Stimulated activated memory B cell treated with anti-CD40 and anti-IgM and Interleukin-4, amounts not matched to agents 10 μg/mL and 1 μg/mL and 100 μg/mL, for 72 hours (primary cell): ENCODE results near the gene TSPAN16.
"Not testable (repeated sequence)": the region's sequence is repeated elsewhere in the genome, so short reads cannot be mapped to it uniquely, and the experiment has no call there.

Experiments used
- ATAC-seq: fragments of 150-1000 bp; cut with Tn5 transposase; 2 replicates; pipeline ENCODE4 v1.10.0; 2021
- H3K27ac Mint-ChIP-seq: one replicate; pipeline ENCODE4 v1.8.0; 2022; ENCODE audit warnings: mild to moderate bottlenecking, mixed read lengths
- H3K27me3 Mint-ChIP-seq: one replicate; pipeline ENCODE4 v1.8.0; 2022; ENCODE audit warnings: mixed read lengths
- H3K36me3 Mint-ChIP-seq: one replicate; pipeline ENCODE4 v1.8.0; 2022; ENCODE audit warnings: mixed read lengths
- H3K4me1 Mint-ChIP-seq: one replicate; pipeline ENCODE4 v1.8.0; 2022; ENCODE audit warnings: mixed read lengths
- H3K4me3 Mint-ChIP-seq: one replicate; pipeline ENCODE4 v1.8.0; 2022; ENCODE audit warnings: mild to moderate bottlenecking, moderate library complexity, mixed read lengths
- H3K9me3 Mint-ChIP-seq: one replicate; pipeline ENCODE4 v1.8.0; 2022; ENCODE audit warnings: mixed read lengths

TSPAN16 gene

GRCh38 chr19:11286312-11286974 is 9.5 kb upstream of the TSPAN16 start:
- no peak for ATAC-seq
- no peaks in the 10 kb centered on the region for H3K9me3 Mint-ChIP-seq
- H3K27me3 Mint-ChIP-seq: peaks cover 39% of the 10 kb centered on the region
- H3K36me3 Mint-ChIP-seq: no peaks in the 10 kb centered on the region
- no peak overlapping the region for H3K4me3 Mint-ChIP-seq
- H3K27ac Mint-ChIP-seq: no peak overlapping the region
- H3K4me1 Mint-ChIP-seq: no peaks in the 10 kb centered on the region

GRCh38 chr19:11288349-11288748 is 7.6 kb upstream of the TSPAN16 start:
- Mint-ChIP-seq H3K36me3 (no peaks in the 10 kb centered on the region), H3K4me3 (no peak overlapping the region), H3K9me3 (no peaks in the 10 kb centered on the region), H3K27ac (no peak overlapping the region), H3K4me1 (no peaks in the 10 kb centered on the region), H3K27me3 (peaks cover 33% of the 10 kb centered on the region)
- ATAC-seq: no peak

GRCh38 chr19:11290256-11290655 is 5.7 kb upstream of the TSPAN16 start:
- H3K36me3 Mint-ChIP-seq: no peaks in the 10 kb centered on the region
- H3K4me1 Mint-ChIP-seq: peaks cover 10% of the 10 kb centered on the region
- ATAC-seq: no peak
- no peak overlapping the region for H3K27ac Mint-ChIP-seq
- H3K4me3 Mint-ChIP-seq: no peak overlapping the region
- no peaks in the 10 kb centered on the region for H3K9me3 Mint-ChIP-seq
- peaks cover 45% of the 10 kb centered on the region for H3K27me3 Mint-ChIP-seq

GRCh38 chr19:11291415-11291814 is 4.5 kb upstream of the TSPAN16 start:
- no peaks in the 10 kb centered on the region for H3K36me3 Mint-ChIP-seq
- no peak for ATAC-seq
- no peak overlapping the region for H3K27ac Mint-ChIP-seq
- H3K4me3 Mint-ChIP-seq: no peak overlapping the region
- peaks cover 10% of the 10 kb centered on the region for H3K4me1 Mint-ChIP-seq
- H3K9me3 Mint-ChIP-seq: no peaks in the 10 kb centered on the region
- peaks cover 45% of the 10 kb centered on the region for H3K27me3 Mint-ChIP-seq

- Mint-ChIP-seq H3K4me3 (no peak overlapping the region), H3K36me3 (no peaks in the 10 kb centered on the region), H3K27ac (no peak overlapping the region), H3K27me3 (peaks cover 41% of the 10 kb centered on the region), H3K9me3 (no peaks in the 10 kb centered on the region), H3K4me1 (peaks cover 10% of the 10 kb centered on the region)
- ATAC-seq: no peak
These were observed 4.0 kb upstream of the TSPAN16 start for GRCh38 chr19:11291991-11292390.

- Mint-ChIP-seq H3K27ac (no peak overlapping the region), H3K4me1 (peaks cover 10% of the 10 kb centered on the region), H3K9me3 (no peaks in the 10 kb centered on the region), H3K27me3 (peaks cover 35% of the 10 kb centered on the region), H3K36me3 (no peaks in the 10 kb centered on the region), H3K4me3 (peak overlapping the region; percentile 19)
- ATAC-seq: peak; percentile 94
These were observed 2.2 kb upstream of the TSPAN16 start for GRCh38 chr19:11293433-11294389.

GRCh38 chr19:11295180-11295579 is 780 bp upstream of the TSPAN16 start:
- Mint-ChIP-seq H3K4me3 (no peak overlapping the region), H3K27me3 (peaks cover 37% of the 10 kb centered on the region), H3K4me1 (peaks cover 10% of the 10 kb centered on the region), H3K9me3 (no peaks in the 10 kb centered on the region), H3K27ac (no peak overlapping the region), H3K36me3 (no peaks in the 10 kb centered on the region)
- no peak for ATAC-seq

- no peak overlapping the region for H3K4me3 Mint-ChIP-seq
- no peaks in the 10 kb centered on the region for H3K36me3 Mint-ChIP-seq
- peaks cover 10% of the 10 kb centered on the region for H3K4me1 Mint-ChIP-seq
- H3K9me3 Mint-ChIP-seq: no peaks in the 10 kb centered on the region
- ATAC-seq: no peak
- peaks cover 43% of the 10 kb centered on the region for H3K27me3 Mint-ChIP-seq
- H3K27ac Mint-ChIP-seq: no peak overlapping the region
These were observed 304 bp downstream of the TSPAN16 start for GRCh38 chr19:11296264-11296663.

GRCh38 chr19:11299946-11300810 is 4.2 kb downstream of the TSPAN16 start:
- no peak overlapping the region for H3K27ac Mint-ChIP-seq
- H3K4me3 Mint-ChIP-seq: no peak overlapping the region
- no peak for ATAC-seq
- no peaks in the 10 kb centered on the region for H3K9me3 Mint-ChIP-seq
- H3K36me3 Mint-ChIP-seq: no peaks in the 10 kb centered on the region
- H3K4me1 Mint-ChIP-seq: no peaks in the 10 kb centered on the region
- peaks cover 30% of the 10 kb centered on the region for H3K27me3 Mint-ChIP-seq

- Mint-ChIP-seq H3K4me1 (no peaks in the 10 kb centered on the region), H3K27ac (no peak overlapping the region), H3K9me3 (no peaks in the 10 kb centered on the region), H3K36me3 (no peaks in the 10 kb centered on the region), H3K4me3 (no peak overlapping the region), H3K27me3 (peaks cover 30% of the 10 kb centered on the region)
- ATAC-seq: no peak
These were observed 4.8 kb downstream of the TSPAN16 start for GRCh38 chr19:11300811-11301120.

GRCh38 chr19:11304936-11305335 is 9.0 kb downstream of the TSPAN16 start:
- no peaks in the 10 kb centered on the region for H3K9me3 Mint-ChIP-seq
- ATAC-seq: no peak
- H3K4me1 Mint-ChIP-seq: no peaks in the 10 kb centered on the region
- H3K27ac Mint-ChIP-seq: no peak overlapping the region
- no peak overlapping the region for H3K4me3 Mint-ChIP-seq
- peaks cover 20% of the 10 kb centered on the region for H3K27me3 Mint-ChIP-seq
- H3K36me3 Mint-ChIP-seq: no peaks in the 10 kb centered on the region

- Mint-ChIP-seq H3K4me1 (no peaks in the 10 kb centered on the region), H3K4me3 (no peak overlapping the region), H3K9me3 (no peaks in the 10 kb centered on the region), H3K27ac (no peak overlapping the region), H3K36me3 (no peaks in the 10 kb centered on the region), H3K27me3 (peaks cover 17% of the 10 kb centered on the region)
- ATAC-seq: no peak
These were observed 10.4 kb downstream of the TSPAN16 start for GRCh38 chr19:11306337-11306736.

GRCh38 chr19:11320278-11320995 is 24.5 kb downstream of the TSPAN16 start:
- peaks cover 24% of the 10 kb centered on the region for H3K27me3 Mint-ChIP-seq
- not testable (repeated sequence) for H3K36me3 Mint-ChIP-seq, H3K4me3 Mint-ChIP-seq, H3K9me3 Mint-ChIP-seq, ATAC-seq
- peaks cover 35% of the 10 kb centered on the region for H3K4me1 Mint-ChIP-seq
- H3K27ac Mint-ChIP-seq: peak overlapping the region; percentile 25

- H3K4me1 Mint-ChIP-seq: peaks cover 35% of the 10 kb centered on the region
- no peaks in the 10 kb centered on the region for H3K36me3 Mint-ChIP-seq
- no peaks in the 10 kb centered on the region for H3K9me3 Mint-ChIP-seq
- H3K27me3 Mint-ChIP-seq: peaks cover 24% of the 10 kb centered on the region
- H3K27ac Mint-ChIP-seq: peak overlapping the region; percentile 25
- H3K4me3 Mint-ChIP-seq: no peak overlapping the region
- ATAC-seq: no peak
These were observed 25.5 kb downstream of the TSPAN16 start for GRCh38 chr19:11321191-11322126.
